IMR-90 (cell line): ENCODE data around the gene DCHS2. TPM values are rescaled to one million over a fixed set of nuclear protein-coding genes. Genes with fewer than 3 reads are reported as not detected.

Experiments used
- ATAC-seq: fragments of 200-7000 bp; cut with Tn5 transposase; 2 replicates; pipeline ENCODE4 v1.9.1; 2020; ENCODE audit warnings: low read depth, mild to moderate bottlenecking, moderate library complexity
- BruUV-seq: library from RNA; stranded (reverse); fragments of 400-500 nt; replicated peaks from 2 replicates; lab custom pipeline; 2021; lab: Mats Ljungman, UMichigan
- CTCF ChIA-PET: fragments of 300-600 bp; formaldehyde crosslinking; extraction: SDS; loops from one replicate; lab custom pipeline; 2021; ENCODE audit warnings: antibody characterized with exemption; lab: Yijun Ruan, JAX
- POLR2A ChIA-PET: fragments of 300-600 bp; sonication (Branson Sonifier 250); formaldehyde crosslinking; loops from one replicate; lab custom pipeline; 2022; ENCODE audit warnings: antibody characterized with exemption; ENCODE audit not compliant: unreplicated experiment; lab: Charles Lee
- DNase-seq: peaks from one replicate; pipeline ENCODE4 v3.0.0; 2013
- H2AFZ ChIP-seq: replicated peaks from 2 replicates; pipeline ENCODE3; 2013; ENCODE audit warnings: low read length, mild to moderate bottlenecking; ENCODE audit not compliant: poor library complexity
- H2AK5ac ChIP-seq: 2 replicates; pipeline ENCODE4 v1.6.1; 2013; ENCODE audit warnings: low read depth, low read length, inconsistent platforms
- H2AK9ac ChIP-seq: replicated peaks from 2 replicates; pipeline ENCODE3; 2013; ENCODE audit warnings: mild to moderate bottlenecking, low read depth, low read length, moderate library complexity; ENCODE audit not compliant: poor library complexity
- H2BK120ac ChIP-seq: 2 replicates; pipeline ENCODE4 v1.6.1; 2013; ENCODE audit warnings: low read depth, low read length, inconsistent platforms
- H2BK15ac ChIP-seq: 3 replicates; pipeline ENCODE4 v1.6.1; 2013; ENCODE audit warnings: low read depth, low read length, inconsistent platforms
- H2BK20ac ChIP-seq: 2 replicates; pipeline ENCODE4 v1.6.1; 2013; ENCODE audit warnings: low read depth, mild to moderate bottlenecking, inconsistent platforms, low read length, moderate library complexity
- H2BK5ac ChIP-seq: 2 replicates; pipeline ENCODE4 v1.6.1; 2013; ENCODE audit warnings: mild to moderate bottlenecking, low read depth, low read length, inconsistent platforms; ENCODE audit not compliant: poor library complexity, severe bottlenecking
- H3K14ac ChIP-seq: replicated peaks from 2 replicates; pipeline ENCODE4 v1.6.1; 2013; ENCODE audit warnings: low read depth, low read length, inconsistent platforms
- H3K18ac ChIP-seq: 2 replicates; pipeline ENCODE4 v1.6.1; 2013; ENCODE audit warnings: low read depth, low read length, control low read depth
- H3K23ac ChIP-seq: 2 replicates; pipeline ENCODE4 v1.6.1; 2013; ENCODE audit warnings: low read depth, low read length, inconsistent platforms
- H3K27ac ChIP-seq: 2 replicates; pipeline ENCODE4 v1.5.1; 2013; ENCODE audit warnings: mild to moderate bottlenecking, control low read depth, low read length; ENCODE audit not compliant: insufficient read depth
- H3K27me3 ChIP-seq: 2 replicates; pipeline ENCODE4 v1.6.1; 2013; ENCODE audit warnings: low read length; ENCODE audit not compliant: control insufficient read depth, insufficient read depth
- H3K36me3 ChIP-seq: 2 replicates; pipeline ENCODE4 v1.6.1; 2013; ENCODE audit warnings: low read length, mixed read lengths; ENCODE audit not compliant: control insufficient read depth, insufficient read depth
- H3K4ac ChIP-seq: 2 replicates; pipeline ENCODE4 v1.6.1; 2013; ENCODE audit warnings: low read depth, low read length, inconsistent platforms
- H3K4me1 ChIP-seq: 2 replicates; pipeline ENCODE4 v1.6.1; 2013; ENCODE audit warnings: low read length, mixed read lengths; ENCODE audit not compliant: control insufficient read depth, insufficient read depth
- H3K4me2 ChIP-seq: 2 replicates; pipeline ENCODE4 v1.6.1; 2013; ENCODE audit warnings: low read depth, mild to moderate bottlenecking, control low read depth, low read length, moderate library complexity
- H3K4me3 ChIP-seq: 2 replicates; pipeline ENCODE4 v1.5.1; 2013; ENCODE audit warnings: low read depth, mild to moderate bottlenecking, control low read depth, low read length, moderate library complexity; ENCODE audit not compliant: insufficient read depth
- H3K56ac ChIP-seq: 2 replicates; pipeline ENCODE4 v1.6.1; 2013; ENCODE audit warnings: low read length, inconsistent platforms; ENCODE audit not compliant: insufficient read depth; ENCODE audit errors: extremely low read depth
- H3K79me1 ChIP-seq, 2 experiments: 2 replicates each; pipeline ENCODE4 v1.6.1; 2013; ENCODE audit warnings: low read length in 2 of 2, inconsistent platforms in 1 of 2, low read depth in 1 of 2
- H3K9ac ChIP-seq: 2 replicates; pipeline ENCODE4 v1.6.1; 2013; ENCODE audit warnings: low read depth, low read length, control low read depth
- H3K9me1 ChIP-seq: 2 replicates; pipeline ENCODE4 v1.6.1; 2013; ENCODE audit warnings: low read length, inconsistent platforms; ENCODE audit not compliant: insufficient read depth
- H3K9me3 ChIP-seq: 2 replicates; pipeline ENCODE4 v1.6.1; 2013; ENCODE audit warnings: low read length; ENCODE audit not compliant: control insufficient read depth, insufficient read depth
- H4K20me1 ChIP-seq: 2 replicates; pipeline ENCODE4 v1.6.1; 2013; ENCODE audit warnings: low read length, inconsistent platforms; ENCODE audit not compliant: insufficient read depth
- H4K5ac ChIP-seq: 2 replicates; pipeline ENCODE4 v1.6.1; 2013; ENCODE audit warnings: mild to moderate bottlenecking, low read depth, low read length, control low read depth
- H4K8ac ChIP-seq, 2 experiments: 2 replicates each; pipeline ENCODE4 v1.6.1; 2013; ENCODE audit warnings: low read depth in 2 of 2, low read length in 2 of 2, control low read depth in 1 of 2, inconsistent platforms in 1 of 2
- H4K91ac ChIP-seq: 2 replicates; pipeline ENCODE4 v1.6.1; 2013; ENCODE audit warnings: low read depth, low read length, inconsistent platforms; ENCODE audit not compliant: insufficient read depth
- BHLHE40 ChIP-seq: fragments of 150-350 bp; IDR thresholded peaks from 2 replicates; pipeline ENCODE4 v1.6.1; 2016; ENCODE audit warnings: mild to moderate bottlenecking, low read depth, low read length
- FOS ChIP-seq: fragments of 150-350 bp; IDR thresholded peaks from 2 replicates; pipeline ENCODE4 v1.6.1; 2016; ENCODE audit warnings: low read depth, low read length
- MAZ ChIP-seq: IDR thresholded peaks from 2 replicates; pipeline ENCODE4 v1.6.1; 2012; ENCODE audit warnings: low read depth, mild to moderate bottlenecking, low read length, improper control_type of control experiment, moderate library complexity, borderline replicate concordance
- MXI1 ChIP-seq: IDR thresholded peaks from 2 replicates; pipeline ENCODE4 v1.6.1; 2012; ENCODE audit warnings: low read depth, mild to moderate bottlenecking, low read length, moderate library complexity, borderline replicate concordance
- WGBS, 2 experiments: methylation state at CpG; one replicate each; pipeline versions ENCODE4 v1.1.5 to v1.1.7; 2013; ENCODE audit warnings: missing lambda C conversion rate in 2 of 2; ENCODE audit not compliant: insufficient read length in 1 of 2; ENCODE audit errors: extremely low coverage in 2 of 2; 5-methylcytosine and 5-hydroxymethylcytosine counted together
- dilution Hi-C: fragments of 300-500 bp; cut with HindIII; formaldehyde crosslinking; loops from one replicate; pipeline ENCODE4 v1.14.3; 2018; ENCODE audit warnings: low sequenced_read_pairs; ENCODE audit not compliant: unreplicated experiment
- in situ Hi-C: fragments of 300-500 bp; cut with MboI; formaldehyde crosslinking; loops from 3 replicates; pipeline ENCODE4 v1.14.3; 2019; ENCODE audit warnings: low sequenced_read_pairs, inconsistent platforms, mixed read lengths
- intact Hi-C: fragments of 100-400 bp; cut with micrococcal nuclease; formaldehyde crosslinking; loops from 2 replicates; pipeline ENCODE4 v1.10.0; 2022
- polyA plus RNA-seq, 3 experiments: library from polyadenylated mRNA; depleted of rRNA; stranded (reverse); fragments of >200 nt; gene quantifications; 2 replicates each; pipeline ENCODE4 v1.2.3, GENCODE V29; 2012; ENCODE audit warnings: low replicate concordance in 1 of 3
- total RNA-seq: library from RNA; depleted of rRNA; stranded (reverse); fragments of >200 nt; gene quantifications from 2 replicates; pipeline ENCODE4 v1.2.3, GENCODE V29; 2012

The DCHS2 gene
- total and polyA plus RNA-seq, 2 of the 4 experiments (the other 2 are of a cell fraction): not detected

- H2BK120ac ChIP-seq: no peak overlapping the region
- no peak overlapping the region for H3K4ac ChIP-seq
- H4K20me1 ChIP-seq: no peaks in the 10 kb centered on the region
- in situ Hi-C loops: no loop called here
- POLR2A ChIA-PET: no interaction called here
- H3K9me1 ChIP-seq: no peaks in the 10 kb centered on the region
- H3K4me3 ChIP-seq: no peak overlapping the region
- H2BK5ac ChIP-seq: no peak overlapping the region
- no peaks in the 10 kb centered on the region for H3K79me1 ChIP-seq
- BruUV-seq: no TSS peak
- H4K5ac ChIP-seq: no peak overlapping the region
- H4K91ac ChIP-seq: no peak overlapping the region
- no peak overlapping the region for H2AK5ac ChIP-seq
- no peaks in the 10 kb centered on the region for H3K36me3 ChIP-seq
- no peaks in the 10 kb centered on the region; the same call in 1 of the 2 replicates for H3K27me3 ChIP-seq
- 0% methylated on average over 1 of the region's 2 CpGs; no CpG with 5 or more reads in 1 of the 2 experiments for WGBS, 2 experiments
- no peak overlapping the region for H3K18ac ChIP-seq
- H3K9me3 ChIP-seq: no peaks in the 10 kb centered on the region
- no peak overlapping the region for H3K14ac ChIP-seq
- no peak for DNase-seq
- dilution Hi-C loops: no loop called here
- H3K4me1 ChIP-seq: no peaks in the 10 kb centered on the region
- H2AFZ ChIP-seq: no peak overlapping the region
- H3K4me2 ChIP-seq: no peak overlapping the region
- no peak overlapping the region for H2BK15ac ChIP-seq
- H2BK20ac ChIP-seq: no peak overlapping the region
- intact Hi-C loops: no loop called here
- no peak overlapping the region for H3K23ac ChIP-seq
- H2AK9ac ChIP-seq: no peak overlapping the region
- no peak for ATAC-seq
- CTCF ChIA-PET: interaction anchor here (0.6 kb wide), 1 partner anchor 24 kb away, joined by 3 read pairs; no protein-coding TSS in a partner anchor
- no peak overlapping the region for H3K56ac ChIP-seq
- no peak overlapping the region for H4K8ac ChIP-seq
- no peak for TF ChIP-seq FOS
- no peak for TF ChIP-seq MXI1
- TF ChIP-seq MAZ: no peak
- TF ChIP-seq BHLHE40: no peak
- no peak overlapping the region for H3K27ac ChIP-seq
- H3K9ac ChIP-seq: no peak overlapping the region
Measured at GRCh38 chr4:154528869-154529268, 37.3 kb upstream of the DCHS2 start.
